DND-41 (cell line): ENCODE results near the gene RPUSD1.

Source experiments
- EZH2 ChIP-seq: IDR thresholded peaks from 3 replicates; pipeline ENCODE4 v1.6.1; 2012; ENCODE audit warnings: borderline replicate concordance, low read depth, mild to moderate bottlenecking, moderate library complexity, low read length, inconsistent platforms; ENCODE audit not compliant: severe bottlenecking
- TF ChIP-seq, protein P1 (sequence below): IDR thresholded peaks from 2 replicates; pipeline ENCODE4 v1.5.1; 2012; ENCODE audit warnings: borderline replicate concordance, low read length, moderate library complexity, mild to moderate bottlenecking; ENCODE audit not compliant: poor library complexity, severe bottlenecking; ENCODE audit errors: extremely low read depth

DNA sequence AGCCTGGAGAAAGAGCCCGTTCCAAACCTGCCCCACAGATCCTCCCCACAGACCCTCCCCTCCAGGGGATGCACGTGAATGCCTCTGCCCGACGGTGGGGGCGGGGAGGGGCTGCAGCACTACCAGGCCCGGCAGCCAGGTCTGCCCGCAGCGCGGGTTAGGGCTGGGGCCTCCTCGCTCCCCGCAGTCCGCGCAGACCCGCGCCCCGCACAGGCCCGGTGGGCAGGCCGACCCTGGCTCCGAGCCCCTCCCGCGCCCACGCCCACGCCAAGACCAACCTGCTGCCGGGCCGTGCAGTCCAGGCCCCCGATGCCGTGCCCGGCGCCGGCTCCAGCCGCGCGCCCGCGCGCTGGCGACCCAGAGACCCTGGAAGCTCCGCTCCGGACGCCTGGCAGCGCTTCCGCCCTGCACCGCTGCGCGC, at the start of gene RPUSD1:
- TF ChIP-seq, protein P1, sequence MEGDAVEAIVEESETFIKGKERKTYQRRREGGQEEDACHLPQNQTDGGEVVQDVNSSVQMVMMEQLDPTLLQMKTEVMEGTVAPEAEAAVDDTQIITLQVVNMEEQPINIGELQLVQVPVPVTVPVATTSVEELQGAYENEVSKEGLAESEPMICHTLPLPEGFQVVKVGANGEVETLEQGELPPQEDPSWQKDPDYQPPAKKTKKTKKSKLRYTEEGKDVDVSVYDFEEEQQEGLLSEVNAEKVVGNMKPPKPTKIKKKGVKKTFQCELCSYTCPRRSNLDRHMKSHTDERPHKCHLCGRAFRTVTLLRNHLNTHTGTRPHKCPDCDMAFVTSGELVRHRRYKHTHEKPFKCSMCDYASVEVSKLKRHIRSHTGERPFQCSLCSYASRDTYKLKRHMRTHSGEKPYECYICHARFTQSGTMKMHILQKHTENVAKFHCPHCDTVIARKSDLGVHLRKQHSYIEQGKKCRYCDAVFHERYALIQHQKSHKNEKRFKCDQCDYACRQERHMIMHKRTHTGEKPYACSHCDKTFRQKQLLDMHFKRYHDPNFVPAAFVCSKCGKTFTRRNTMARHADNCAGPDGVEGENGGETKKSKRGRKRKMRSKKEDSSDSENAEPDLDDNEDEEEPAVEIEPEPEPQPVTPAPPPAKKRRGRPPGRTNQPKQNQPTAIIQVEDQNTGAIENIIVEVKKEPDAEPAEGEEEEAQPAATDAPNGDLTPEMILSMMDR, result no peak
- no peak for TF ChIP-seq EZH2
